Ascending aorta (tissue), 2 donors: ENCODE measurements around the gene ARHGAP8. TPM values are rescaled to one million over a fixed set of nuclear protein-coding genes. Genes with fewer than 3 reads are reported as not detected.
"Not testable (repeated sequence)": the region's sequence is repeated elsewhere in the genome, so short reads cannot be mapped to it uniquely, and the experiment has no call there.

ENCODE experiments used
- DNase-seq, 2 donors: peaks; one replicate each; pipeline ENCODE4 v3.0.0-alpha.2; 2019; ENCODE audit warnings: low spot score in 2 of 2
- H3K27ac ChIP-seq, 2 donors: fragments of 200-600 bp; sonication (generic); one replicate each; pipeline ENCODE4 v1.5.1; 2016 to 2017; ENCODE audit warnings: mild to moderate bottlenecking in 1 of 2
- H3K27me3 ChIP-seq: fragments of 200-600 bp; sonication (generic); one replicate; pipeline ENCODE4 v1.5.1; 2017
- H3K36me3 ChIP-seq, 2 donors: fragments of 200-600 bp; sonication (generic); one replicate each; pipeline ENCODE4 v1.5.1; 2016
- H3K4me1 ChIP-seq, 2 donors: fragments of 200-600 bp; sonication (generic); one replicate each; pipeline ENCODE4 v1.5.1; 2016 to 2017; ENCODE audit warnings: mild to moderate bottlenecking in 1 of 2
- H3K4me3 ChIP-seq, 2 donors: fragments of 200-600 bp; sonication (generic); one replicate each; pipeline ENCODE4 v1.5.1; 2016 to 2017; ENCODE audit warnings: mild to moderate bottlenecking in 1 of 2
- H3K9me3 ChIP-seq, 2 donors: fragments of 200-600 bp; sonication (generic); one replicate each; pipeline ENCODE4 v1.5.1; 2016
- CTCF ChIP-seq, 3 experiments: fragments of 200-600 bp in 2 of 3; fragments of 450-650 bp in 1 of 3; sonication (generic) in 2 of 3; IDR thresholded peaks; one replicate each; pipeline ENCODE4 v1.5.1; 2016 to 2019; ENCODE audit warnings: antibody characterized with exemption in 3 of 3, mild to moderate bottlenecking in 1 of 3, moderate library complexity in 1 of 3
- intact Hi-C: fragments of 100-400 bp; cut with DNase I; formaldehyde crosslinking; loops from one replicate; pipeline ENCODE4 v1.15.1; 2023
- total RNA-seq: library from RNA; depleted of rRNA; stranded (reverse); fragments of >200 nt; gene quantifications from one replicate; pipeline ENCODE4 v1.1.0, GENCODE V29; 2016

The ARHGAP8 gene
- total RNA-seq, 1 donor from 2014 or later, result not detected

DNA sequence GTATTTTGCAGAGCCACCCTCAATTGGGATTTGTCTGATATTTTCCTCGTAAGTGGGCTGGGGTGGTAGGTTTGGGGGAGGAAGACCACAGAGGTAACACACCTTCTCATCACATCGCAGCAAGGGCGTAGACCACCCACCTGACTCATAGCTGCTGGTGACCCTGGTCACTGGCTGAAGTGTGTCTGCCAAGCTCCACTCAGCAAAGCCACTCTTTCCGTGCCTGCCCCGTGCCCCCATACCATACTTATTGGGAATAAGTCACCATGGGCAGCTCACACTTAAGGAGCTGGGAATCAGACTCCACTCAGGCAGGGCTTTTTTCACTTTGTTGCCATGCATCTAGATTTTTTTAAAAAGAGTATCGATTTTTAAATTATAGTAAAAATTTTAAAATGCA lies 145.9 kb downstream of the ARHGAP8 start:
- intact Hi-C loops, result no loop called here
- no peaks in the 10 kb centered on the region for H3K4me1 ChIP-seq
- peaks cover 0 to 13% of the 10 kb centered on the region in 2 donors for H3K9me3 ChIP-seq
- no peaks in the 10 kb centered on the region for H3K27me3 ChIP-seq
- peak in 1 of 2 donors; percentile 8 for DNase-seq
- no peak for TF ChIP-seq CTCF (IDR thresholded peaks at IDR 0.05)
- H3K4me3 ChIP-seq, result no peak overlapping the region
- H3K27ac ChIP-seq, result no peak overlapping the region
- no peaks in the 10 kb centered on the region for H3K36me3 ChIP-seq

DNA sequence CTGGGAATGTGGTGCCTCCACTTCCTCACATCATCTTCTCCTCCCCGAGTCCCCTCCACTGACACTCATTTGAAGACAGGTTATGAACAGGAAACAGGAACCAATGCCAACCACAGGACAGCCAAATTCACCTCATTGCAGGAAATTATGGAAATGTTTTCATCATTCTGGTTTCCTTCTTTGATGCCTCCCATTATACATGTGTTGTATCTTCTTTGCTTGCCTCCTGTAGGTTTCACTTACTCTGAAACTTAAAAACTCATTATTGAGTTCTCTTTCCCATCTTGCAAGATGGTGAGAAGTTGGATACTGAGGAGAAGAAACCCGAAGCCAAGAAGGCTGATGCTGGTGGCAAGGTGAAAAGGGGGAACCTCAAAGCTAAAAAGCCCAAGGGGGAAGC lies 148.9 kb downstream of the ARHGAP8 start:
- no peak overlapping the region for H3K27ac ChIP-seq
- H3K9me3 ChIP-seq, result peaks cover 0 to 13% of the 10 kb centered on the region in 2 donors
- peak in 1 of 2 donors; percentile 11 for DNase-seq
- no peak overlapping the region for H3K4me3 ChIP-seq
- TF ChIP-seq CTCF (IDR thresholded peaks at IDR 0.05), result no peak
- H3K27me3 ChIP-seq, result no peaks in the 10 kb centered on the region
- intact Hi-C loops, result no loop called here
- no peaks in the 10 kb centered on the region for H3K36me3 ChIP-seq
- H3K4me1 ChIP-seq, result no peaks in the 10 kb centered on the region

- H3K4me1 ChIP-seq, H3K27me3 ChIP-seq, intact Hi-C loops, H3K4me3 ChIP-seq, H3K27ac ChIP-seq, H3K36me3 ChIP-seq, DNase-seq: not testable (repeated sequence)
- peaks cover 0 to 13% of the 10 kb centered on the region in 2 donors for H3K9me3 ChIP-seq
Measured at GRCh38 chr22:44903164-44903563, 150.8 kb downstream of the ARHGAP8 start.

DNA sequence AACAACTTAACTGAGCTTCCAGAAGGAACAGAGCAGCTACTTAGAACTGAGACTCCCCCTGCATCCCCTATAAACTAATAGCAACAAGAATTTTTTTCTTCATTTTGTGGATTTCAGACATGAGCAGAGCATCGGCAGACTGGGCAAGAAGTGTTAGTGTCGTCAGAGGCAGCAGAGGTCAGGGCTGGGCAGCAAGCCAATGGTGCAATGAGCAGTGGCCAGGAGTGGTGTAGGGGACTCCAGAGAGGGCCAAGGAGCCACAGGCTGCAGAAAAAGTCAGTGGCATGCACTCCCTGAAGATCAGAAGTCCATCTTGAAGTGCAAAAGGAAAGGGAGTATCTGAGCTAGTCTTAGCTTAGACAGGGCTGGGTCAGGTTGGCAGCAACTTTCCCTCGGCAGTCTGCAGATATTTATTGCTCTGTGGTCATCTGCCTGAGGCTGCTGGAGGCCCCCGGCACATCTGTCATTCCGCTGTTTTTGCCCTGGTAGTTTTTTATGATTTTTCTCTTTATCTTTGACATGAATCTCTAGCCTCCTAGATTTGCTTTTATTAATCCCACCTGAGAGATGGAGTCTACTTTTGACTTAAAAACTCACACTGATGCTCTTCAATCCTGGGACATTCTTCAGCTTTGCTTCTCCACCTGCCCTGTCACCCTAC lies 152.2 kb downstream of the ARHGAP8 start:
- H3K4me1 ChIP-seq, DNase-seq, H3K4me3 ChIP-seq, H3K36me3 ChIP-seq, H3K27me3 ChIP-seq, H3K27ac ChIP-seq, intact Hi-C loops: not testable (repeated sequence)
- peaks cover 0 to 13% of the 10 kb centered on the region in 2 donors for H3K9me3 ChIP-seq

DNA sequence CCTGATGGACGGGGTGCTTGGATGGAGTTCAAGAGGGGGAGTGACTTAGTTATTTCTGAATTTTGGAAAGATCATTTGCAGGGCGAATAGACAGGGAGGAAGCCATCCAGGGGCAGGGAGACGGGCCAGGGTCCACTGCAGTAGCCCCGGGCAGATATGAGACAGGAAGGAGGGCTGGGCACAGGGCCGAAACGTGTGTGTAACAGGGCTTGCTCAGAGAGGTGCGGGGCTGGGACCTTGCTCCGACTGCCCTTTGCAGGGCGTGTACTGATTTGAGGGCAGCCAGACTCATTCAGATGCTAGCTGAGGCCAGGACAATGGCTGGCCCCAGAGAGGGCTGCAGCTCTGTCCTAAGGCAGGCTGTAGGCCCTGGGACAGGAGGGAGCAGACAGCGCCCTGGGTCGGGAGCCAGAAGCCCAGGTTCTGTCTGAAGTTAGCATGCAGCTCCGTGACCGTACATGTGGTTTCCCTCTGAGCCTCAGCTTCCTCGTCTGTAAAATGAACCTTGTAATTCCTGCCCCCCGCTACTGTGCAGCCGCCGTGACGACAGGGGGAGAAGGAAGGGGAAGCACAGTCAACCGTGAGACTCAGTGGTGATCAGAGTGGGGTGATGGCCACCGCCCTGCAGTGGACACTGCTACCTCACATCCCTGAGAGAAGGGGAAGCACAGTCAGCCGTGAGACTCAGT lies 154.0 kb downstream of the ARHGAP8 start:
- Histone ChIP-seq H3K27me3 (no peaks in the 10 kb centered on the region), H3K36me3 (no peaks in the 10 kb centered on the region), H3K4me1 (no peaks in the 10 kb centered on the region), H3K27ac (no peak overlapping the region), H3K9me3 (peaks cover 0 to 7% of the 10 kb centered on the region in 2 donors), H3K4me3 (no peak overlapping the region)
- no peak for TF ChIP-seq CTCF (IDR thresholded peaks at IDR 0.05)
- intact Hi-C loops, result no loop called here
- peak in 1 of 2 donors; percentile 56 for DNase-seq

DNA sequence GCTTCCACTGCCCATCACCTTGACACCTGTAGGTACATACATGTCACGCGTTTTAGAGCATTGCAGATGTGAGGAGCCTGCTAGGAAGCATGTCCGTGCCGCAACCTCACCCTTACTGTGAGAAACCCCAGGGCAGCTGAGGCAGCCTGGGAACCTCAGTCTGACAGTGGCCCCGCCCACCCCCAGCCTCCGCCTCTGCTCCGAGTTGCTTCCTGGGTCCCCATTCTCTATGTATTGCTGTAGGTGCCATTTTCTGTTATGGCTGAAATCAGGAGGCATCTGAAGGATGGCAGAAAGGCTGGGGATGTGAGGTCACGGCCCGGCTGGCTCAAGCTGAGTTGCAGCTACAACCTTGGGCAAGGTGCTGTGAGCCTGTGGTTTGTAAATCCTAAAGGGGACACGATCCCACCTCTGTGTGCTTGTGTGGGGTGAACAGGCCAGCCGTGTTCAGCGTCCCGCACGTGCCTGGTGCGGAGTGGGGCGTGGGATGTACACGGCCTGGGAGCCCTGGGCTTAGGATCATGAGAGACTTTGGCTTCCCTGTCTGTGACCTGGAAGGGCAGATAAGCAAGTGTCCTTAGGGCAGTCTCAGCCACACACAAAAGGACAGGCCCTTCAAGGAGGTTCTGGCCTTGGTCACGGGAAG lies 154.7 kb downstream of the ARHGAP8 start:
- Histone ChIP-seq H3K36me3 (no peaks in the 10 kb centered on the region), H3K27me3 (no peaks in the 10 kb centered on the region), H3K4me3 (no peak overlapping the region), H3K27ac (no peak overlapping the region), H3K4me1 (no peaks in the 10 kb centered on the region), H3K9me3 (no peaks in the 10 kb centered on the region)
- DNase-seq, result no peak
- intact Hi-C loops, result no loop called here
- no peak for TF ChIP-seq CTCF (IDR thresholded peaks at IDR 0.05)
